ENCODE measurements around the gene AP4S1.

- TF ChIP-seq CTCF (IDR thresholded peaks at IDR 0.05) (no peak), ZFX (IDR thresholded peaks at IDR 0.05; ENCODE audit: borderline replicate concordance) (no peak)
Observed at GRCh38 chr14:31080056-31080455, 54.6 kb downstream of the AP4S1 start.

Measured in 22Rv1 (cell line).